HG03439 (cell line): Measurements from ENCODE around the gene TVP23A.
"Not testable (repeated sequence)": the region's sequence is repeated elsewhere in the genome, so short reads cannot be mapped to it uniquely, and the experiment has no call there.

Experiments
- ATAC-seq: cut with Tn5 transposase; IDR thresholded peaks from one replicate; pipeline ENCODE4 v1.9.1; 2021; ENCODE audit warnings: mild to moderate bottlenecking, moderate library complexity; ENCODE audit not compliant: unreplicated experiment

Gene TVP23A

GRCh38 chr16:10836174-10836853 is 17.7 kb upstream of the TVP23A start:
- no peak for ATAC-seq

GRCh38 chr16:10835281-10835931 is 16.8 kb upstream of the TVP23A start:
- ATAC-seq: no peak

GRCh38 chr16:10834766-10835165 is 16.2 kb upstream of the TVP23A start:
- ATAC-seq: no peak

- no peak for ATAC-seq
These were observed 15.5 kb upstream of the TVP23A start for GRCh38 chr16:10834130-10834529.

- no peak for ATAC-seq
These were observed 14.7 kb upstream of the TVP23A start for GRCh38 chr16:10833271-10833670.

- ATAC-seq: no peak
These were observed 13.6 kb upstream of the TVP23A start for GRCh38 chr16:10831894-10832886.

- not testable (repeated sequence) for ATAC-seq
These were observed 11.6 kb upstream of the TVP23A start for GRCh38 chr16:10830240-10830639.

- ATAC-seq: not testable (repeated sequence)
These were observed 10.9 kb upstream of the TVP23A start for GRCh38 chr16:10829390-10830098.

GRCh38 chr16:10828851-10829366 is 10.3 kb upstream of the TVP23A start:
- no peak for ATAC-seq

- ATAC-seq: no peak
These were observed 9.2 kb upstream of the TVP23A start for GRCh38 chr16:10827691-10828341.

GRCh38 chr16:10824111-10824893 is 5.7 kb upstream of the TVP23A start:
- ATAC-seq: no peak

GRCh38 chr16:10822702-10823101 is 4.1 kb upstream of the TVP23A start:
- no peak for ATAC-seq

GRCh38 chr16:10820546-10820945 is 2.0 kb upstream of the TVP23A start:
- no peak for ATAC-seq

- ATAC-seq: no peak
These were observed 1.1 kb downstream of the TVP23A start for GRCh38 chr16:10817514-10817913.

GRCh38 chr16:10813099-10813455 is 5.5 kb downstream of the TVP23A start:
- ATAC-seq: no peak

GRCh38 chr16:10812312-10813098 is 6.1 kb downstream of the TVP23A start:
- ATAC-seq: peak; percentile 79

GRCh38 chr16:10809706-10810105 is 8.9 kb downstream of the TVP23A start:
- no peak for ATAC-seq

GRCh38 chr16:10808850-10809249 is 9.7 kb downstream of the TVP23A start:
- no peak for ATAC-seq

- no peak for ATAC-seq
These were observed 10.4 kb downstream of the TVP23A start for GRCh38 chr16:10808218-10808617.
